Measurements from ENCODE around the gene ATP11A.
"Not testable (repeated sequence)": the region's sequence is repeated elsewhere in the genome, so short reads cannot be mapped to it uniquely, and the experiment has no call there.

ATP11A gene

DNA sequence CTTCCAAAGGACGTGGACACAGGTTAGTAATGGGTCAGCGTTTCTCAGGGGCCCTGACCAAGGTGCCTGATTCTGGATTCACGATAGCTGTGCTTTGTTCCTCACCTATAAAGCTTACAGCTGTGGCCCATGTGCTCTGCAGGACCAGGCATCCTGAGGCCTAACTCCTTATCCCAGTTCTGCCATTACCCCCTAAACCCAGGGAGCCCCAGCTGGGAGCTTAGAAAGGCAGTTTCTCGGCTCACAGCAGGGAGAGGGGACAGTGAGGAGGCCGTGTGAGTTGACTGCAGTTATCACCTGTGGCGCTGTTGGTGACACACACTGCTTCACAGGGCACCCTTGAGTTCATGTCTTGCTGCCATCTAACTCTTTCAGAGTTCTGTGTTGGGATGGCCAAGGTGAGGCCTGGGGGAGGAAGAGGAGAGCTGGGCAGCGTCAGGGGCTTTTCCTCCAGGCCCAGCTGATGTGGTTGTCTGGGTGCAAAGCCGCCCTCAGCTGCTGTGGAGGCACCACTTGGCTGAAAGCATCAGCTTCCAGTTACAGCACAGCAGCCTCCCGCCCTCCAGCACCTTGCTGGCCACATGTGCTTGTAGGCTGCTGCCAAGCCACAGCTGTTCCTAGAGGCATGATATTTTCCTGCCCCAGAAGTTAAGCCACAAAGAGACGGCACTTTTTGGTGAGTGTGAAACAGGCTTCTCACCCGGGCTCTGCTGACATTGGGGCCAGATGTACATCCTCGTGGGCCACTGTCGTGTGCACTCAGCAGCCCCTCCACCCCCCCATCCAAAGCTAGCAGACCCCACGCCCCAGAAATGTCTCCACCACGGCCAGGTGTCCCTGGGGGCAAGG, 179.6 kb downstream of the ATP11A start:
- no peak for DNase-seq

DNA sequence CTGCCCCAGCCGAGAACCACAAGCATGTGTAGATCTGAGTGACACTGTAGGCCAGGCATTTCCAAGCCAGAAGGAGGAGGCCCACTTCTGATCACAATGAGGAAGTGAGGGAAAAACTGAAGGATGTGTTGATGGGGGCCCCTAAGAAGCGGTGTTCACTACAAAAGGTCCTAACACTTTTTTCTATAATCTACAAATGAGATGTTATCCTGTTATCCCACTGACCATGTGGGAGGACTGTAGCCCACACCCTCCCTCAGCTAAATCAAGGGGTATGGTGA, 180.2 kb downstream of the ATP11A start:
- no peak for DNase-seq

DNA sequence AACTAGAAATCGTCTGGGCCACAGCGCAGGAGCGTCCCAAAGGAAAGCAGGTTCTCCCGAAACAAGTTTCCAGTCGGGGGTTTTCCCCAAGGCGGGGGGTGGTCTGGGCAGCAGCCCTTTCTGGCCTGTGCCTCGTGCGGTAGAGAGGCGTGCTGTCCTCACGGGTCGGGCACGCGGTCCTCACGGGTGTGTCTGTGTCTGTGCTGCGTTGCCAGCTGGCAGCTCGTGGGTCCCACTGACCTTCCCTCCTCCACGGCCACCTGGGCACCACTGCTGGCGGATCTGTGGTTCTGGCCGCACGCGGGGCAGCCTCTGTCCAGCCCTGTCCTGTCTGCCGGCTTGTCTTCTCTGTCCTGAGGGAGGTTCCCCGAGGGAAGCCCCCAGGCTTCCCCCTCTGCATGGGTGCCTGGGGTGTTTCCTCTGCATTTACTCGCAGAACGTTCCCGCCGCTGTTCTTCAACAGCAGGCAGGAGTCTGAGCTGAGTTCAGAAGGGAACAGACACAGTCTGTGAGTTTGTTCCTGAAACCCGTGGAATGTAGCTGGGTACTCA, 181.0 kb downstream of the ATP11A start:
- no peak for DNase-seq

DNA sequence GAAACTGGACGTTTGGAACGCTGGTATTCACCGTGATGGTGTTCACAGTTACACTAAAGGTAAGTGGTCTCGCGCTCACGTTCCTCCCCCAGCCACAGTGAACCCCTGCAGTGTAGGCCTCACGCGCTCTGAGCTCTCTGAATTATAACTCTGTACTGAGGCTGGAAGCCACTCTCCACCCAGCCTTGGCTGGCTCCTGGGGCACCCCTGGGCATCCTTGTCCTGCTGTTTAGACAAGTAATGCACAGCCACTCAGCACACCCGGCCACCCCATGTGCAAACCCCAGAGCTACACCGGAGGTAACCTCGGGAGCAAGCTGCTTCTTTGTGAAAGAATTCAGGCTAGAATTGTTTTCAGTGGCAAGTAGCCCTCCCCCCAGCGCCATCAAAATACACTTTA, 181.9 kb downstream of the ATP11A start:
- no peak for DNase-seq

DNA sequence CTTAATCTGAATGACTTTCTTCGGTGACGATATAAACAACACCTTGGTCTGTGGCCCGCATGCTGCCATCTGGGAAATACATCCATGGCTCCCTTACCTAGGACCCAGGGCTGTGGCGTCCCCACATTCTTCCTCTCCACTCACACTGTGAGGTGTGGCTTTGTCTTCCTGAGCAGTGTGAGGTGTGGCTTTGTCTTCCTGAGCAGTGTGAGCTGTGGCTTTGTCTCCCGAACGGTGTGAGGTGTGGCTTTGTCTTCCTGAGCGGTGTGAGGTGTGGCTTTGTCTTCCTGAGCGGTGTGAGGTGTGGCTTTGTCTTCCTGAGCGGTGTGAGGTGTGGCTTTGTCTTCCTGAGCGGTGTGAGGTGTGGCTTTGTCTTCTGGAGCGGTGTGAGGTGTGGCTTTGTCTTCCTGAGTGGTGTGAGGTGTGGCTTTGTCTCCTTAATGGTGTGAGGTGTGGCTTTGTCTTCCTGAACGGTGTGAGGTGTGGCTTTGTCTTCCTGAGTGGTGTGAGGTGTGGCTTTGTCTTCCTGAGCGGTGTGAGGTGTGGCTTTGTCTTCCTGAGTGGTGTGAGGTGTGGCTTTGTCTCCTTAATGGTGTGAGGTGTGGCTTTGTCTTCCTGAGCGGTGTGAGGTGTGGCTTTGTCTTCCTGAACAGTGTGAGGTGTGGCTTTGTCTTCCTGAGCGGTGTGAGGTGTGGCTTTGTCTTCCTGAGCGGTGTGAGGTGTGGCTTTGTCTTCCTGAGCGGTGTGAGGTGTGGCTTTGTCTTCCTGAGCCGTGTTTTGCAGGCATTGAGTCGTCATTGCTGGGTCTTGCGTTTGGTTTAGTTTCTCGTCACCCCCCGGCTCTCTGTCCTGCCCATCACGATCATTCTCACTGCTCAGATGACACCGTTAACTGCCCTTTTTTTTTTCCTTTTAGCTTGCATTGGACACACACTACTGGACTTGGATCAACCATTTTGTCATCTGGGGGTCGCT, 183.1 kb downstream of the ATP11A start:
- DNase-seq: not testable (repeated sequence)

DNA sequence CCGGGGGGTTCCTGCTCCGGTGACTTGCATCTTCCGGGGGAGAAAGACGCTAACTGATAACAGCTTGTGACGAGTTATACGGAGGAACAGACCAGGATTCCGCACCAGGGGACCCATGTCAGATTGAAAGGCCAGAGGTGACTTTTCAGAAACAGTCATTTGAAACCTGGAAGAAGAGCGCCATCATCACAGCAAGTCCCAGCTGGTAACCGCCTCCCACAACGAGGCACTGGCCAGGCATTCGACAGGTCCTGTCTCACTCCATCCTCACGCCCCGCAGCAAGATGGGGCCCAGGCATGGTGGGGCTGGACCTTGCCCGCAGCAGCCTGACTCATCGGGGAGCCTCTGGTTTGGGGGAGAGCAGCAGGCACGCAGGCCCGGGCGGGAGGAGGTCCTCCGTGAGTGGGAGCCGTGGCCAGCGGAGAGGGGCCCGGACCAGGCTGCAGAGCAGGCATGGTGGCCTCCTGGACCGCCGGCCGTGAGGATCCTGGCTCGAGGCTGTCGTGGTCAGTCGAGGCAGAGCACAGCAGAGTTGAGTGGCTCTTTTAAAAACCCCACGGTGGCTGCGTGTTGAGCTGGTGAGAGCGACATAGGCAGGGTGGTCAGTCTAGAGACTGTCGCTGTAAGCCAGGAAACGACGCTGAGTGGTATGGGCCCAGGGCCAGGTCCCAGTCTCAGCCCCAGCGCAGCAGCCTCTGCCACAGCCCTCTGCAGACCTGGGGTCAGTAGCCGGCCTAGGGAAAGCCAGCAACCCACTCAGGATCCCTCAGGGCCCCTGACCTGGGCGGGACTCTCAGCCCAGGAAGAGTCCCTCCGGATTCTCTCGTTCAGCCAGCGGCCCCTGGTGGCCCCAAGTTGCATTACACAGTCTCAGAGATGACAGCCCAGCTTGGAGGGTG, 184.3 kb downstream of the ATP11A start:
- peak in 1 of 2 experiments; percentile 37 for DNase-seq

DNA sequence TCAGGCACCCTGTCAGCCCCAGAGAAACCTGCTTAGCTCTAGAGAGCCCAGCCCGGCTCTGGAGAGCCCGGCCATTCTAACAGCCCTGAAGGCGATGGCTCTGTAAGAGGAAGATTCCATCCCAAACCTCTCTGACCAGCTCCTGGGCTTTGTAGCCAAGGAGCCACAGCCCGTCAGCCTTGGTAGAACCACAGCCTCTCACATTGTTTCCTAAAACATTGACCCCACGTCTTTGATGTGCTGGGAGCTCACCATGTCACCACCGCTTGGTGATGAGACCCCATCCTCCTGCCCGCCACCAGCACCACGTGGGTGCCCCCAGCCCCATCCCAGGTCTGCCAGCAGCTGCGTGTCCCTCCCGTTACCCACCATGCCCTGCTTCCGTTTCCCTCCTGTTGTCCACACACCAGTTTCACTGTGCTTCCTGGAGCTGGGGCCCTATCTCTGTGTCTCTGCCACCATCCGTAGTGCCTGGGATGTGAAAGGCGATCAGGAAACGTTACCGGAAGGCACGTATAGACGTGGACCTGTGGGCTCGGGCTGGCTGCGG, 185.0 kb downstream of the ATP11A start:
- no peak for DNase-seq

DNA sequence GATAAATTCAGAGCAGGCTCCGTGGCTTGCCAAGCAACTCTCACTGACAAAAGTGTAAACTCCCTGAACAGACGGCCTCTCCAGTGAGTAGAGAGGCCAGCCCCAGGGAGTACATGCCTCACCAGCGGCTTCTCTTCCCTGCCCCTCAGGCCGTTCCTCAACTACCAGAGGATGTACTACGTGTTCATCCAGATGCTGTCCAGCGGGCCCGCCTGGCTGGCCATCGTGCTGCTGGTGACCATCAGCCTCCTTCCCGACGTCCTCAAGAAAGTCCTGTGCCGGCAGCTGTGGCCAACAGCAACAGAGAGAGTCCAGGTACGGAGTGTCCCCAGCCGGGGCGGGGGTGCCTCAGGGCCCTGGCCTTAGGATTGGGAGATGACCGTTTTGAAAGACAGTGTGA, 185.8 kb downstream of the ATP11A start:
- no peak for DNase-seq

DNA sequence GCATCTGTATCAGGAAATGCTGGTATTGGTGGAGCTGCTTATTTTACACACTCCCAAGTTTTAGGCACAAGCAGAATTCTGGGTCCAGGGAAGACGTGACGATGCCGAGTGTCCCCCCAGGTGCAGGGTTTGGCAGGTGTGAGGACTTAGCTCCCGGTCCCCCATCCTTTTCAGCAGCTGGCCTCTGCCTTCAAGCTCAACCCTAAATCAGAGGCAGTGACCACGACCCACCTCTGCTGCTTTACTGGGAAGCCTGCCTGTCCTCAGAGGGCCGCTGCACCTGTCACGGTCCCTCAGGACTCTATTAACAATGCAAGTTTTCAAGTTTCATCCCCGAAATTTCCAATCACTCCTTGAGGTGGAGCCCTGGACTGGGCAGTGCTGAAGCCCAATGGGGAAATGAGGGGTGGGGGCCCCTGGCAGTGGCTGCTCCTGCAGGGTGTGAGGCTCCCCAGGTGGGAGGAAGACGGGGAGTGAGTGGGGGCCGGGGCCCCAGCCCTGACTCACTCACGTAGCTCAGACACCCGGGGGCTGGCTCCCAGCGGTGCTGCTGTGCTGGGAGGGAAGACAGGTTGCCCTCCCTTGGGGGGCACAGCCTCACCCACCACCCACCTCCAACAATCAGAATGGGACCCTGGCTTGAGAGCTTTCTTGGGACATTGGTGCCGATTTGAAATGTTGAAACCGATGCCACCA, 186.6 kb downstream of the ATP11A start:
- no peak for DNase-seq

DNA sequence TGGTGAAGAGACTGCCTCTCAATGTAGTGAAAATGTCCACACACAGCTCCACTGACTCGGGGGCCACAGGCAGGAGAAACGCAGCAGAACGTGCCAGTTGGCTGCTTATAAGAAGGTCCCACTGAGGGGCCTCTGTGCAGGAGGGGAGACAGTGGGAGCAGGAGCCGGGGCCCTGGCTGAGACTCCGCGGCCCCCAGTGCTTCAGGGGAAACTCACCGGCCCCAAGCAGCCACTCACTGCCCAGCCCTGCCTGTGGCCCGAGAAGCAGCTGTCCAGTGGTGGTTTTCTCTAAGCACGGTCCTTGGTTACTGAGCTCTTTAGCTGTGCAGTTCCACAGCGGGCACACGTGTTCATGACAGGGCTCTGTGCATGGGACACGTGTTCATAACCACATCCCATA, 187.2 kb downstream of the ATP11A start:
- no peak for DNase-seq

DNA sequence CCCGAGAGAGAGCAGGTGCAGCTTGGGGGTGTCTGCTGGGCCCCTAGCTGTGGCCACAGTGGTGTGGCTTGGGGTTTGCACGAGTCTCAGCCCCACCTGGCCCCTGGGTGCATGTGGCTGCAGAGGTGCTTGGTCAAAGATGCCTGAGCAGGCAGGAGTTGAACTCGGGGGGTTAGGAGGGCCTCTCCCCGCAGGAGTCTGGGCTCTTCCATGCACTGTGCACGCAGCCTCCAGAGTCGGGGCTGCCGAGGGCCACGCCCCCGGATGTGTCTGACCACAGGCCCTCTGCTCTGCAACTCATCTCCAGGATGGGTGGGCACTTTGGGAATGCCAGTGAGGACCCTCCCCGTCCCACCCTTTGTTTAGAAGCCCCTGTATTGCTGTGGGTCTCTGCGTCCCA, 187.7 kb downstream of the ATP11A start:
- DNase-seq: no peak

DNA sequence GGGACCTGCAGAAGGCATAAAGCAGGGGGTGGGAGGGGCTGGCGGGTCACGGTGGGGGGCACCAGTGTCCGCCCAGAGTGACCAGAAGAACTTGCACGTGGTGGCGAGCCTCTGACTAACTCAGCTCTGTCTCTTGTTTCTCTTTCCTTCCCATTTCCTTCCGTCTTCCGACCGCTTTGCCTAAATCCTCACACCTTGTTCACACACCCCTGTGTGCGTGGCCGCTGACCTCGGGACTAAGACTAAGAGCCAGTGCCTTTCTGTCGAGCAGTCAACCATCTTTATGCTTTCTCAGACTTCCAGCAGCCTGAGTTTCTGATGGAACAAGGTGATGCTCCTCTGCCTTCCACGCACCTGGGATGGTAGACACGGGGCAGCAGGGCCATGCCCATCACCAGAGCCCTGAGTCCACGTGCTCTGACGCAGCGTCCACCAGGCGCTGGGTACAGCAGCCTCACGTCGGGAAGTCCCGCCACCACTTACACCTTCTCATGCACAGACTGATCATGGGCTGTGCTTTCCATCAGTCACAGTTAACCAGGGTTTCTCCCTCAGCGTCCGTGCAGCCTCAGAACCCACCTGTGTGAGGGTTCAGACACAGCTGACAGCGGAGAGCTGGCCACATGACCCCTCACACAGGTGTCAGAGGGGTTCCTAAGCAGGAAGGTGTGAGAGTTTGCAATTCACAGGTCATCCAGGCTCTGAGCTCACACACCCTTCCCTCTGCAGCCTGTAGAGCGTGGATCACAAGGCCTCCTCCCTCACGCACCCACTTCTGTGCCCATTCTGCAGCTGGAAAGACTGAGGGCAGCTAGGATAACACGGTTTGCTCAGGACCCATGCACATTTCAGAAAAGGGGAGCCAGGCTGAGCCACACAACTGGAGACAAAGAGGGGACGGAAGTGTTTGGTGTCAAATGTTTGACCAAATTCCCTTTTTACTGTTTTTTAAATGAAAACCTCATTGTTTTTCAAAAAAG, 188.4 kb downstream of the ATP11A start:
- no peak for DNase-seq

DNA sequence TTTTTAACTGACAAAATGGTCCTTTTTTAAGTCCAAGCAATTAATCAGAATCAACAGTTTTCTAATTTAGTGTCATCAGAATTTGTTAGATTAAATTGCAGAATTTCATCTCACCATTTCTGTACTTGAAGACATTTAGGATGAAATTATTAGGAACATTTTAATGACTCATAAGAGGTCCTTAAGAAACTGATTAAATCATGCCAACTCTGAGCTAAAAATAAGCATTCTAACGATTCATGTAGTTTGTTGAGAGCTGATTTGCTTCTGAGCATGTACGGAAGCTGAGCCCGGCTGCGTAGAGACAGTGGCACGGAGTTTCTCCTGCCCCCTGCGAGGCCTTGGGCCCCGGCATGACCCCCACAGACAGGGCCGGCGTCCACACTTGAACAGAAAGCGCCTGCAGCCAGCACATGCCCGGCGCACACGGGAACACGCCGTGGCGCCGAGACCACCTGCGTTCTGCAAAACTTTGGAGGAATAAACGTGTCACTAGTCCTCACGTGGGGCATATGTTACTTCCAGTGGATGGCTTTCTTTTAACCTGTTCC, 189.5 kb downstream of the ATP11A start:
- no peak for DNase-seq

DNA sequence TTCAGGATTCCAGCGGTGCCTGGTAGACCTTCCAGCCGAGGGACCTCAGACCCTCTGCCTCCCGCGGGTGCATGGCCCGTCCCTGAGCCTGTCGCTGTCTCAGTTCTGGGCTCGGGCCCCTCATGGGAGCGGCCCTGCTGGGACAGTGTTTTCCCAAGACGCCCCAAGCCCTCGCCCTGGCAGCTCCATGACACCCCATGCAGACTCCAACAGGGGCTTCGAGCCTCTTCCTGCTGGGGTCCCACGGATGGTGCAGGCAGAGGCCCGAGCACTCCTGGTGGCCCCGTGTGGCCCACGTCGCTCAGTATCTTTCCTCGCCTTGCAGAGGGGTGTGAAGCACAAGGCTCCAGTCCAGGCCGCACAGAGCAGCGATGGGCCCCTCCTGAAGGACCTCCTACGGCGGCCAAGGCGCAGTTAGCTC, 190.4 kb downstream of the ATP11A start:
- DNase-seq: no peak

DNA sequence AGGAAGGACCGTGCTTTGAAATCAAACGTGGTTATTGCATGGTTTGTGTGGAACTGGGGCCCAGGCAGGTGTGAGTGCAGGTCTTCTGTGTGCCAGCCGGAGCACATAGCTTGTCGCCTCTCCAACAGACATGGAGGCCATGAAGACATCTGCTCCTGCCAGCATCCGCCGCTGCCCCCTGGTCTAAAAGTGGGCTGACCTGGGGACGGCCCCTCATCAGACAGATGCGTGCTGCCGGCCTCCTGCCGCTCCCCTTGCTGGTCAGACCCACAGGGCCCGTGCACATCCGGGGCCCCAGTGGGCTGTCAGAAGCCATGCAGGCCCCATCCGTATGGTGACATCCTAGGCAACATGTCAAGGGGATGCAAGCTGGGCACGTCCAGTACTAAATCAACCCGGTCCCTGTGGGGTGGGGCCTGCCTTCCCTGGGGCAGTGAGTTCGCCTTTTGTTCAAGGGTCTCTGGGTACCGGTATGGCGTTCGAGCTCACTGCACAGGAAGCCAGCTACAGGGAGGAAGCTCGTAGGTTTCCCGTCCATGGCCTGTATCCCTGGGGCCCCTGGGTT, 191.2 kb downstream of the ATP11A start:
- no peak for DNase-seq

DNA sequence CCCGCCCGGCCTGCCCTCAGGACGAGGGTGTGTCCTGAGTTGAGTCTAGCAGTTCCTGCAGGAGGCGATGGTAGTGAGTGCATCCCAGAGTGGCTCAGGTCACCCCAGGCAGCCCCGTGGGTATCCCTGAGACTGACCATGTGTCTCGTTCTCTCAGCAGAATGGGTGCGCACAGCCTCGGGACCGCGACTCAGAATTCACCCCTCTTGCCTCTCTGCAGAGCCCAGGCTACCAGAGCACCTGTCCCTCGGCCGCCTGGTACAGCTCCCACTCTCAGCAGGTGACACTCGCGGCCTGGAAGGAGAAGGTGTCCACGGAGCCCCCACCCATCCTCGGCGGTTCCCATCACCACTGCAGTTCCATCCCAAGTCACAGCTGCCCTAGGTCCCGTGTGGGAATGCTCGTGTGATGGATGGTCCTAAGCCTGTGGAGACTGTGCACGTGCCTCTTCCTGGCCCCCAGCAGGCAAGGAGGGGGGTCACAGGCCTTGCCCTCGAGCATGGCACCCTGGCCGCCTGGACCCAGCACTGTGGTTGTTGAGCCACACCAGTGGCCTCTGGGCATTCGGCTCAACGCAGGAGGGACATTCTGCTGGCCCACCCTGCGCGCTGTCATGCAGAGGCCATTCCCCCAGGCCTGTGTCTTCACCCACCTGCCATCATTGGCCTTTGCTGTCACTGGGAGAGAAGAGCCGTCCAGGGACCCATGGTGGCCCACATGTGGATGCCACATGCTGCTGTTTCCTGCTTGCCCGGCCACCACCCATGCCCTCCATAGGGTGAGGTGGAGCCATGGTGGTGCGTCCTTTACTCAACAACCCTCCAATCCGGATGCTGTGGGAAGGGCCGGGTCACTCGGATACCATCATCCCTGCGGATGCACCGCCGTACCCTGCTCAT, 192.1 kb downstream of the ATP11A start:
- DNase-seq: no peak

DNA sequence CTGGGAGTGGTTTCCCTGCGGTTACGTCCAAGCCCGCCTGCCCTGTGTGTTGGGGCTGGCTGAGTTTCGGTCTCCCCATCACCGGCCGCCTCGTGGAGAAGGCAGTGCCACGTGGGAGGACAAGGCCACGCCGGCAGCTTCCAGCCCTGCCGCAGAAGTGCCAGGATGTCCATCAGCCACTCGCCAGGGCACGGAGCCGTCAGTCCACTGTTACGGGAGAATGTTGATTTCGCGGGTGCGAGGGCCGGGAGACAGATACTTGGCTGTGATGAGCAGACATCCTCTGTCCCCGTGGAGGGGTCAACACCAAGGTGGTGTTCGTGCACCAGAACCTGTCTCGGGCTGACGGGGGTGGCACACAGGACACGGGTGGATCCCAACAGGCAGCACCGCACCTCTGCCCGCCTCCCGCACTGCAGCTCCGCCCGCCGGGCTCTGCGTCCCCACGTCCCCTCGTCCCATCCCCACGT, 192.8 kb downstream of the ATP11A start:
- no peak for DNase-seq

DNA sequence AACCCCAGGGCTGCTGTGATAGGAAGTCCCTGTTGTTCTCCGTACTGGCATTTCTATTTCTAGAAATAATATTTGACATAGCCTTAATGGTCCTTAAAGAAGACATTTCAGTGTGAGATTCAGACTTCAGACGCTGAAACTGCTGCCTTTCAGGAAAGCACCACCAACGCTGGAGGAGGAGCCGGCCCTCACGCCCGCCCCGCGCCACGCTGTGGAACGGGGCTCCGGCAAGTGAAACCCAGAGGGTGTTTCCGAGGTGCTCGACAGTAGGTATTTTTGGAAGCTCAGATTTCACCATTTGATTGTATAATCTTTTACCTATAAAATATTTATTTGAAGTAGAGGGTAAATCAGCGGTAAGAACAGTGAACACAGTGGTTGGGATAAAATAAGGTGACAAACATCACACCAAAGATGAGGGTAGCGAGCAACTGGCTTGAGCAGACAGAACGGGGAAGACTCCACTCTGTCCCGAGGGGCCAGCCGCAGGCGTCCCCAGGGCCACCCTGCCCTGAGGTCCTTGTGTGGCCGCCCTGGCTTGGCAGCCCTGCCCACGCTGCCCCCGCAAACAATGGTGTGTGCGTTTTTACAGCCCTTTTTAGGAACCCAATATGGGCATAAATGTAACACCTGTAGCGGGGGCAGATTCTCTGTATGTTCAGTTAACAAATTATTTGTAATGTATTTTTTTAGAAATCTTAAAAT, 193.6 kb downstream of the ATP11A start:
- DNase-seq: no peak

All from cerebellar nuclear complex (tissue), 1 donor.